ENCODE data around the gene MYO1C.
"Not testable (repeated sequence)": the region's sequence is repeated elsewhere in the genome, so short reads cannot be mapped to it uniquely, and the experiment has no call there.

The MYO1C gene

DNA sequence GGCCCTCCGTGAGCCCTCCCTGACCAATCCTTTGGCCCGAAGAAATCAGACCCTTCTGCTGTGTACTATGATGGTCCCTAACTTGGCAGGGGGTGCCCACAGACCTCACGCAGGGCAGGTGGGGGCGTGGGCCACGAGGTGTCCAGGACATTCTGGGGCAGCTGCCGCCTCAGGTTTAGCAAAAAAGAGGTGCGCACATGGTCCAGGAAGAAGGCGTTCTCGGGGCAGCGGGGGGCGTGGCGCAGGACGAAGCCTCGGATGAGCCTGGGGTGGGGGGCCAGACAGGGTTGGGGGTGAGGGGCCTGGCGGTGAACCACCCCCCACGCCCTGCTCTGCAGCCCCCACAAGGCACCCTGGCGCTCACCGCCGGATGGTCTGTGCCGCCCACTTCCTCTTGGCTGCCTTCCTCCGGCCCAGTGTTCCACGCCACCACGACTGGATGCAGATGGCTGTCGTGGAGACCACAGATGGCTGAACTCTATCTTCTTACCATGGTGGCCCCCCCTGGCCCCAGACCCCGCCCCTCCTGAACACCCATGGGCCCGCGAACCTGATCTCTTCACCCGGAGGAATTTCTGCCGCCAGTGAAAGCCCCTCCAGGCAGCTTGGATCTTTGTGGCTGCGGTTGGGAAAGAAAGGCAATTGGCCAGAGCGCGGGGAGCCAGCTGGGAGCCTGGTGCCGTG is 22.3 kb downstream of the MYO1C start:
- H3K4me1 Mint-ChIP-seq (ENCODE audit: low read depth): peaks cover 14% of the 10 kb centered on the region
- H3K4me3 Mint-ChIP-seq: no peak overlapping the region

DNA sequence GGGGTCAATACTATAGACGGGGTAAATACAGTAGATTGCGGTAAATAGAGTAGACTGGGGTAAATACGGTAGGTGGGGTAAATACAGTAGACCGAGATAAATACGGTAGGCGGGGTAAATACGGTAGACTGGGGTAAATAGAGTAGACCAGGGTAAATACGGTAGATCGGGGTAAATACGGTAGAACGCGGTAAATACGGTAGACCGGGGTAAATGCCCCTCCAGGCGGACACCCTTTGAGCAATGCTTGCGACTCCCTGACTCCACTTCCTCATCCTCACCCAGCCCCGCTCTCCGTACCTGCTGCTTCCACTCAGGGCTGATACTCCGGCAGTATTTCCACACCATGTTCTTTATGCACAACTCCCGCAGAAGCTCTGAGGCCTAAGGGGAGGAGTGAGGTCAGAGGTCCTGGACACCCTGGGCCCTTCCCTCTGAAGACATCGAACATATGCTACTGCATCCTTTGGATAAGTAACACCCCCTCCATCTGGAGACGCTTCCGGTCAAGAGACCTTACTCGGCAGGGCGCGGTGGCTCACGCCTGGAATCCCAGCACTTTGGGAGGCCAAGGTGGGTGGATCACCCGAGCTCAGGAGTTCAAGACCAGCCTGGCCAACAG is 23.1 kb downstream of the MYO1C start:
- Mint-ChIP-seq H3K9me3 (no peaks in the 10 kb centered on the region), H3K4me3 (no peak overlapping the region), H3K36me3 (ENCODE audit: low read depth) (peaks cover 25% of the 10 kb centered on the region), H3K27ac (no peak overlapping the region), H3K27me3 (ENCODE audit: low read depth) (peaks cover 3% of the 10 kb centered on the region), H3K4me1 (ENCODE audit: low read depth) (peaks cover 16% of the 10 kb centered on the region)

More for the DNA sequence above, 22.3 kb downstream of the MYO1C start:
- peaks cover 24% of the 10 kb centered on the region for H3K36me3 Mint-ChIP-seq (ENCODE audit: low read depth)
- no peaks in the 10 kb centered on the region for H3K27me3 Mint-ChIP-seq (ENCODE audit: low read depth)
- no peaks in the 10 kb centered on the region for H3K9me3 Mint-ChIP-seq
- H3K27ac Mint-ChIP-seq: no peak overlapping the region

DNA sequence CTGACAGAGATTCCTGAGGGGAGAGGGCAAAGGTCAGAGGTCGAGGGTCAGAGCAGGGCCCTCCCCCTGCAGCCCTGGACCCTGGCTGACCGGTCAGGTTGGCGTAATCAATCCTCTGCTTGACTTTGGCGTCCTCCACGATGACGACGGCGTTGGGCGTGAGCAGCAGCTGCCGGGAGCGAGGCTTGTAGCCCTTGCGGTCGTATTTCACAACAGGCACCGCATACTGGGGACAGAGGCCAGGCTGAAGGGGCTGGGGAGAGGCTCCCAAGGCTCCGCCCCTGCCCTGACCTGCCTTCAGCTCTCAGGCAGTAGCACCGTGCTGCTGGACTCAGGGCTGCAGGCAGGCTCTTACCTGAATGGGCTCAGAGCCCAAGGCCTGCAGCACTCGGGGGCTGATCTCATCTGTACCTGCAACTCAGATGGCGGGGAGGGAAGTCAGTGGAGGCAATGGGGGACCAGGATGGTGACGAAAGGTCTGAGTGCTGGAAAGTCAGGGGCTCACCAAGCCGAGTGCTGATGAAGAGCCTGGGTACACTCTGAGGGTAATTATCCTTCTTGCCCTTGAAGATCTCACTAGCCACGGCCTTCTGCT is 24.5 kb downstream of the MYO1C start:
- H3K4me1 Mint-ChIP-seq (ENCODE audit: low read depth): peaks cover 13% of the 10 kb centered on the region
- peaks cover 23% of the 10 kb centered on the region for H3K36me3 Mint-ChIP-seq (ENCODE audit: low read depth)
- H3K27ac Mint-ChIP-seq: no peak overlapping the region
- no peak overlapping the region for H3K4me3 Mint-ChIP-seq
- peaks cover 9% of the 10 kb centered on the region for H3K27me3 Mint-ChIP-seq (ENCODE audit: low read depth)
- H3K9me3 Mint-ChIP-seq: no peaks in the 10 kb centered on the region

DNA sequence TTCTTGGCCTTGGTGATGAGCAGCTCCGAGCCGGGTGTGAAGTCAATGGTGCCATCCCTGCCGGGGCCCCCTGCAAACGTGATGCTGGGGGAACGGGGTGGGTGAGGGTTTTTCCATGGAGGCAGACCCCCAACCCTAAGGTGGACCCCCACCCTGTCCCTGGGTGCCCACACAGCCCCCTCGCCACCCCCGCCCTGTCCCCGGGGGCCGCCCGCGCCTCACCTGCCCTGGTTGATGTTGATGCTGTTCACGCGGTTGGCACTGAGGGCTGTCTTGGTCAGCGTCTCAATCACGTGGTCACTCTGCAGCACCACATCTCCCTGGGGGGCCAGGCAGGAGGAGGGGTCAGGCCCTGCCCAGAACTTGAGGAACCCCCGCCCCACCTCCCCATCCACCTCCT is 25.2 kb downstream of the MYO1C start:
- H3K27me3 Mint-ChIP-seq (ENCODE audit: low read depth): peaks cover 11% of the 10 kb centered on the region
- H3K27ac Mint-ChIP-seq: no peak overlapping the region
- peaks cover 23% of the 10 kb centered on the region for H3K36me3 Mint-ChIP-seq (ENCODE audit: low read depth)
- no peaks in the 10 kb centered on the region for H3K9me3 Mint-ChIP-seq
- peaks cover 16% of the 10 kb centered on the region for H3K4me1 Mint-ChIP-seq (ENCODE audit: low read depth)
- no peak overlapping the region for H3K4me3 Mint-ChIP-seq

DNA sequence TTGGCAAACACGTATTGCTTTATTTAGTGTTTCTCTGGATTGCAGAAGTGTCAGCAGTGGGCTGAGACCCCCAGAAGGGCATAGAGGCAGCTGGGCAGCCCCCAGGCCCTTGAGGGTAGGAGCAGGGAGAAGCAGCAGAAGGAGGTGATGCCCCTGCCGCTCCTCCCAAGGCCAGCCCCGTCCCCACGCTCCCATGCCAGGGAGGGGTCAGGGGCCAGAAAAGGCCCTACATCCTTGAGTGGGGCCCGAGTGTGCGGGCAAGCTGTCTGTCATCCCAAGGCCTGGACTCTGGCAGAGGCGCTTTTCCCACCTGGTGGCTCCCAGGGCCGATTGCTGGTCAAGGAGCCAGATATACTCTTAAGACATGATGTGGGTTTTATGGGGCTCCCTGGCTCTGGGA is 28.3 kb downstream of the MYO1C start:
- H3K4me3 Mint-ChIP-seq: no peak overlapping the region
- H3K36me3 Mint-ChIP-seq (ENCODE audit: low read depth): peaks cover 15% of the 10 kb centered on the region
- peaks cover 29% of the 10 kb centered on the region for H3K27me3 Mint-ChIP-seq (ENCODE audit: low read depth)
- no peaks in the 10 kb centered on the region for H3K9me3 Mint-ChIP-seq
- peaks cover 24% of the 10 kb centered on the region for H3K4me1 Mint-ChIP-seq (ENCODE audit: low read depth)
- H3K27ac Mint-ChIP-seq: no peak overlapping the region

DNA sequence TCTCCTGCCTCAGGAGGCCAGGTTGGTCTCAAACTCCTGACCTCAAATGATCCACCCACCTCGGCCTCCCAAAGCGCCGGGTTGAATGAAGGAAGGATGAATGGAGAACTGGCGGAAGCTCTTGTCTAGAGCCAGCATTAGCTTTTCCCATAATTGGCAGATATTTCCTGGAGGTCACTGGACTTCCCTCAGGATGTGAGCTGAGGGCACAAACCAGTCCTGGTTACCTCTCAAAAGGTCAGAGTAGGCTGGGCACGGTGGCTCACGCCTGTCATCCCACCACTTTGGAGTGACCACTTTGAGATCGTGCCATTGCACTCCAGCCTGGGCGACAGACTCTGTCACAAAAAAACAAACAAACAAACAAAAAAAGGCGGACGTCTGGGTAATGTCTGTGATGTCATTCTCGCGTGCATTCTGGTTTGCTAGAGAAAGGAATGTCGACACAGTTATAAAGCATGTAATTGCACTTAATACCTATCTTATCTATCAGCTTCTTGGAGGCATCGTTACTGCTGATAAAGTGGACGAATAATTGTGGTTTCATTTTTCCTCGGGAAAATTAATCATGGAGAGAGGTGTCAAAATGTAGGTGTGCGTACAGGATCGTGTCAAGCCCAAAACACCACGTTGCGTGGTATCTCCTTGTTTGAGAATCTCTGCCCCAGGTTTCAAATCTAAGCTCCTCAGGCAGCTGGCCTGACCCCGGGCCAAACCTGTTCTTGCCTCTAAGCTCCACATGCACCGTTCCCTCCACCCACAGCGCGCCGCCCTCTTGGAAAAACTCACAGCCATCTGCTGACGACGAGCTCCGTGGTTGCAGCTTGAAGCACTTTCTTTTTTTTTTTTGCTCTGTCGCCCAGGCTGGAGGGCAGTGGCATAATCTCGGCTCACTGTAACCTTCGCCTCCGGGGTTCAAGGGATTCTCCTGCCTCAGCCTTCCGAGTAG is 30.0 kb downstream of the MYO1C start:
- Mint-ChIP-seq H3K27me3 (ENCODE audit: low read depth) (peaks cover 29% of the 10 kb centered on the region), H3K4me3 (peak overlapping the region; percentile 61), H3K36me3 (ENCODE audit: low read depth) (peaks cover 1% of the 10 kb centered on the region), H3K4me1 (ENCODE audit: low read depth) (peaks cover 24% of the 10 kb centered on the region), H3K9me3 (no peaks in the 10 kb centered on the region), H3K27ac (no peak overlapping the region)

DNA sequence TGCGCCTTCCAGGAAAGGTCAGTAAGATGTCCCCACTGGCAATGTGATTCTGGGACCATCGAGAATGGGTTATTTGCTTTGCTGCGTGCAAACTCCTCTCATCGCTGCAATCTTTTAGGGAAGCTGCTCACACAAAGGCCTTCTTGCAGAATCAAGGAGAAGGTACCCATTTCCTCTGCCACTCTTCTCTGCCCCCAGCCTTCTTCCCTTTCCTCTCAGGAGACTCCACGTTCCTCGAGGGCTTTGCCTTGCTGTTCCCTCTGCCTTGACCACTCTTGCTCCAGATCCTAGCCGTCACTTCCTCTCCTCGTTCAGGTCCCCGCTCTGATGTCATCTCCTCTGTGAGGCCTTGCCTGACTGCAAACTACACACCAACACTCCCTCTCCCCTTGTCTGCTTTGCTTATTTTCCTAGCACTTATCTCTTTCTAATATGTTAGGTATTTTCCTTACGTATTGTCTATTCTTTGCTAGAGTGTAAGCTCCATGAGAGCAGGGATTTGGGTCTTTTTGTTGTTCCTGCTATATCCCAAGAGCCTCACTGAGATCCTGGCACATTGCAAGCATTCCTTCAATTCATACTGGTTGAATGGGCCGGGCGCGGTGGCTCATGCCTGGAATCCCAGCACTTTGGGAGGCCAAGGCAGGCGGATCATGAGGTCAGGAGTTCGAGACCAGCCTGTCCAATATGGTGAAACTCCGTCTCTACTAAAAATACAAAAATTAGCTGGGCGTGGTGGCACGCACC is 31.1 kb downstream of the MYO1C start:
- Mint-ChIP-seq H3K36me3 (ENCODE audit: low read depth) (peaks cover 3% of the 10 kb centered on the region), H3K4me1 (ENCODE audit: low read depth) (peaks cover 28% of the 10 kb centered on the region), H3K9me3 (no peaks in the 10 kb centered on the region), H3K27ac (no peak overlapping the region), H3K4me3 (no peak overlapping the region), H3K27me3 (ENCODE audit: low read depth) (peaks cover 32% of the 10 kb centered on the region)

DNA sequence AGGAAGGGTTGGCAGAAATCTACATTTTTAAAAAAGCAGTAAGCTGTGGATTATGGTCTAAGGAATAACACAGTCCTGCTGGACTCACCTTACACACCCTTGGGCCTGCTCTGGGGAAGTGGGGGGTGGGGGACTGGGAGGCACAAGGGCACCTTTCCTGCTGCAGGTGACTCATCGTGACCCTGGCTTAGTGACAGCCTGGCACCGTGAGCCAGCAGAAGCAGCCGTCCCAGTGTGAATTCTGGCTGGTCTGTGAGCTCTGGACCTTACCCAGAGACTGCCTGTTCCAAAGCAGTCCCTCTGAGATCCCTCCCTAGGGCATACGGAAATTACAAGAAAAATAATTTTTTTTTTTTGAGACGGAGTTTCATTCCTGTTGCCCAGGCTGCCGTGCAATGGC is 32.3 kb downstream of the MYO1C start:
- H3K27me3 Mint-ChIP-seq (ENCODE audit: low read depth): peaks cover 32% of the 10 kb centered on the region
- peaks cover 29% of the 10 kb centered on the region for H3K4me1 Mint-ChIP-seq (ENCODE audit: low read depth)
- H3K27ac Mint-ChIP-seq: no peak overlapping the region
- H3K36me3 Mint-ChIP-seq (ENCODE audit: low read depth): peaks cover 3% of the 10 kb centered on the region
- H3K9me3 Mint-ChIP-seq: no peaks in the 10 kb centered on the region
- no peak overlapping the region for H3K4me3 Mint-ChIP-seq

DNA sequence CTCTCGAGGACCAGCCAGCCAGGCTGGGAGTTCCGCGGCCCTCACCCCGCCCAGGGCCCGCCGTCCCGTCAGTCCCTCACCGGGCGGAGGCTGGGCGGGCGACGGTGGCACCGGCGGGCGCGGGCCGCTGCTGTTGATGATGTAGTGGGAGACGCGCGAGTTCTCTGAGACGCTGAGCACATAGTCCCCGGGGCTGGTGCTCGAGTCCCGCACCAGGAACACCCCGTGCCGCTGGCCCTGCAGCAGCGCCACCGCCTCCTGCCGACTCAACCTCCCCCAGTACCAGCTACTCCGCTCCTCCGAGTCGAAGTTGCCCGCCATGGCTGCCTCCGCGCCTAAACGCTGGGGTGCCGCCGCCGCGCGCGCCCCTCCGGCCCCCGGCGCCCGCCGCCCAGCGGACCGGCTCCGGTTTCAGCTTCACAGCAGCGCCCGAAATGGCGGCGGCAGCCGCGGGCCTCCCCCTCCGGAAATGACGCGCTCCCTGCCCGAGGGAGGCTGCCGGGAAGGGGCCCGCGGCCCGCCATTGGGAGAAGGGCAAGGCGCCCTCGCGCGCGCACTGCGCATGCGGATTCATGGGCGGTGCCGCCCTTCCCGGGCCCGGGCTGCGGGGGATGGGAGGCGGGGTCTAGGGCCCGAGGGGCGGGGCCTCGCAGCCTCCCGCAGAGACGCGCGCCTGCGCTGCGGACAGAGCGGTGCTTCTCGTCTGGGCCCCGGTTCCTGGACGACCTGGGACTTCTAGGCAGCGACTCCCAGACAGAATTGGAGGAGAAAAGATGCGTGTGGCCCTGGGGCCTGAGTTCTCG is 36.5 kb downstream of the MYO1C start, which contains the start of gene CRK:
Gene CRK (minus strand): TSS at position 436 of the 803 bp plus-strand sequence. CDS start 115 bp downstream, at position 321.
- Mint-ChIP-seq H3K4me1 (ENCODE audit: low read depth) (peaks cover 23% of the 10 kb centered on the region), H3K36me3 (ENCODE audit: low read depth) (peaks cover 5% of the 10 kb centered on the region), H3K4me3 (peak within 1 kb of the TSS; percentile 84), H3K27ac (peak within 1 kb of the TSS; percentile 80), H3K9me3 (no peaks in the 10 kb centered on the region), H3K27me3 (ENCODE audit: low read depth) (peaks cover 14% of the 10 kb centered on the region)

DNA sequence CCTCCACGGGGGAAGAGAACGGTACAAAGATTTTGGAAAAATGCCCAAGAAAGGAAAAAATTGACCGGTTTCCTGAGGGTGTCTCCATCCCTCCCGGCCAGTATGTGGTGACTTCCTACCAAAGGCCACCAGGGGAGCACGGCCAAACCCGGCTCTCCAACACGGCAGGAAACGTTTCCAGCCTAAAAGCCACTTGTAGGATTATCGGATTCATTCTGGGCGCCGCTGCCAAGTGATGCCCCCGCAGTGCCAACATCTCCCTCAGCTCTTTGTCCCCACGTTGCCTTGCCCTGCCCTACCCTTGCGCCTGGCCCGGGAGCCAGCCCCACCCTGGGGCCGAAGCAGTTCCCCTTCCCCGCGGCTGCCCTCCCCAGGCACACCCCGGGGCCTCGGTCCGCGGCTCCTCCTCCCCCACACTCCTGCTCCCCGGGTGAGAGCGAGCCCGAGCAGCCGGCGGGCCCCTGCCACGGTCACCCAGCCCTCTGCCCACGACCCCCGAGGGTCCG is 37.1 kb downstream of the MYO1C start:
- peaks cover 23% of the 10 kb centered on the region for H3K4me1 Mint-ChIP-seq (ENCODE audit: low read depth)

DNA sequence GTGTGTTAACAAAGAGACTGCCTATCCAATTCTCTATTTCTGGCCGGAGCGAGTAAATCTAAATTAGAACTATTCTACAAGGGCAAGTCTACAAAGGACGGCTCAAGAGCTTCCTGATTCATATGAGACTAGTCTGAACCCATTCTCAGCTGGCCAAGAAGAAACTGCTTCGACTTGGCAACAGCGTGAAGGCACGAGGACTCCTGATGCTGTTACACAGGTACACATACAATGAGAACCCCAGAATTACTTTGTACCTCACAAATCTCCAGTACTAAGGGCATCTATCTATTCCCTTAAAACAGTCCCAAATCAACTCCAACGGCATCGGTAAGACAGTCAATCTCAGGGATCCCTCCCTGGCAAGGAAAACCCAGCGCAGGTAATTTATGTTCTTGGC is 37.9 kb downstream of the MYO1C start:
- peak overlapping the region; percentile 70 for H3K27ac Mint-ChIP-seq
- peaks cover 5% of the 10 kb centered on the region for H3K36me3 Mint-ChIP-seq (ENCODE audit: low read depth)
- peak overlapping the region; percentile 84 for H3K4me3 Mint-ChIP-seq
- H3K27me3 Mint-ChIP-seq (ENCODE audit: low read depth): peaks cover 4% of the 10 kb centered on the region
- H3K4me1 Mint-ChIP-seq (ENCODE audit: low read depth): peaks cover 25% of the 10 kb centered on the region
- H3K9me3 Mint-ChIP-seq: no peaks in the 10 kb centered on the region

More for the DNA sequence above, 37.1 kb downstream of the MYO1C start:
- Mint-ChIP-seq H3K4me3 (peak overlapping the region; percentile 84), H3K27me3 (ENCODE audit: low read depth) (peaks cover 12% of the 10 kb centered on the region), H3K9me3 (no peaks in the 10 kb centered on the region), H3K36me3 (ENCODE audit: low read depth) (peaks cover 5% of the 10 kb centered on the region), H3K27ac (peak overlapping the region; percentile 78)

DNA sequence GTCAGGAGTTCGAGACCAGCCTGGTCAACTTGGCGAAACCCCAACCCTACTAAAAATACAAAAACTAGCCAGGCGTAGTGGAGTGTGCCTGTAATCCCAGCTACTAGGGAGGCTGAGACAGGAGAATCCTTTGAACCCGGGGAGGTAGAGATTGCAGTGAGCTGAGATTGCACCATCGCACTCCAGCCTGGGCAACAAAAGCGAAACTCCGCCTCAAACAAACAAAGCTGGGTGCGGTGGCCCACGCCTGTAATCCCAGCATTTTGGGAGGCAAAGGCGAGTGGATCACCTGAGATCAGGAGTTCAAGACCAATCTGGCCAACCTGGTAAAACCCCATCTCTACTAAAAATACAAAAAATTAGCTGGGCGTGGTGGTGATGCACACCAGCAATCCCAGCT is 38.8 kb downstream of the MYO1C start:
- not testable (repeated sequence) for H3K27ac Mint-ChIP-seq; H3K9me3 Mint-ChIP-seq; H3K36me3 Mint-ChIP-seq (ENCODE audit: low read depth); H3K27me3 Mint-ChIP-seq (ENCODE audit: low read depth)
- H3K4me3 Mint-ChIP-seq: peak overlapping the region; percentile 59
- H3K4me1 Mint-ChIP-seq (ENCODE audit: low read depth): peaks cover 33% of the 10 kb centered on the region

DNA sequence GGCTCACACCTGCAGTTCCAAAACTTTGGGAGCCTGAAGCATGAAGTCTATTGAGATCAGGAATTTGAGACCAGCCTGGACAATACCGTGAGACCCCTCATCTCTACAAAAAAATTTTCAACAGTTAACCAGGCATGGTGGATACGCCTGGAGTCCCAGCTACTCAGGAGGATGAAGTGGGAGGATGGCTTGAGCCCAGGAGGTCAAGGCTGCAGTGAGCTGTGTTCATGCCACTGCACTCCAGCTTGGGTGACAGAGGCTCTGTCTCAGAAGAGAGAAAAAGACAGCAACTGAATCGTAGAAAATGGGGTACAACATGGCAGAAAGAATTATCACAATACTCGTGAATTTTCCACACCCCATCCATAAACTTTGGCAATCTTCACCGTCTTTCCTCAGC is 39.6 kb downstream of the MYO1C start:
- H3K4me1 Mint-ChIP-seq (ENCODE audit: low read depth): peaks cover 33% of the 10 kb centered on the region
- no peak overlapping the region for H3K4me3 Mint-ChIP-seq
- no peaks in the 10 kb centered on the region for H3K9me3 Mint-ChIP-seq
- H3K27ac Mint-ChIP-seq: no peak overlapping the region
- peaks cover 4% of the 10 kb centered on the region for H3K27me3 Mint-ChIP-seq (ENCODE audit: low read depth)
- H3K36me3 Mint-ChIP-seq (ENCODE audit: low read depth): peaks cover 8% of the 10 kb centered on the region
